Epithelial cell of proximal tubule (primary cell): ENCODE results near the gene CASP2. TPM values are rescaled to one million over a fixed set of nuclear protein-coding genes. Genes with fewer than 3 reads are reported as not detected.

Experiments
- DNase-seq: peaks from one replicate; pipeline ENCODE4 v3.0.0-alpha.2; 2011; ENCODE audit warnings: low read depth
- H3K4me3 ChIP-seq: 2 replicates; pipeline ENCODE4 v1.5.1; 2011; ENCODE audit warnings: low read depth, mild to moderate bottlenecking, low read length
- total RNA-seq: library from RNA; depleted of rRNA; stranded (reverse); fragments of >200 nt; gene quantifications from 2 replicates; pipeline ENCODE4 v1.2.3, GENCODE V29; 2015
- TF ChIP-seq, protein P1 (sequence below): conservative IDR thresholded peaks from 2 replicates; pipeline ENCODE4 v1.5.1; 2012; ENCODE audit warnings: low read depth, mild to moderate bottlenecking, low read length

The CASP2 gene
- total RNA-seq, 1 donor from 2014 or later, result 17.8 TPM

DNA sequence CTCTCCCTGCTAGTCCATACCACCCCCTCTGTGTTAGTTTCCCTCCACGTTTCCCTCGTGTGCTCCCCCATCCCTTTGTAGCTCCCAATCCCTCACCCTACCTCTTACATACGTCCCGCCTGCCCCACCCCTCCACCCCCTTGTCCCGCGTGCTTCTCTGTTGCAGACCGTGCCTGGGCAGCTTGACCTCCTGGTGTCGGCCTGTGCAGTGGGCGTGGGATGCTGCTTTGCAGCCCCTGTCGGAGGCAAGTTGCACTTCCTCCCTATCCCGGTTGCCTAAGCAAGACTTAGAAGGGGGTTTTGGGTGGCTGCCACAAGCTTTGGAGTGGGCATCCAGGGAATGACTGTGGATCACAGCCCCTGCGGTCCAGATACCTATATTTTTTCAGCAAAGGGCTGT lies 35.5 kb downstream of the CASP2 start:
- H3K4me3 ChIP-seq, result no peak overlapping the region
- TF ChIP-seq, protein P1, sequence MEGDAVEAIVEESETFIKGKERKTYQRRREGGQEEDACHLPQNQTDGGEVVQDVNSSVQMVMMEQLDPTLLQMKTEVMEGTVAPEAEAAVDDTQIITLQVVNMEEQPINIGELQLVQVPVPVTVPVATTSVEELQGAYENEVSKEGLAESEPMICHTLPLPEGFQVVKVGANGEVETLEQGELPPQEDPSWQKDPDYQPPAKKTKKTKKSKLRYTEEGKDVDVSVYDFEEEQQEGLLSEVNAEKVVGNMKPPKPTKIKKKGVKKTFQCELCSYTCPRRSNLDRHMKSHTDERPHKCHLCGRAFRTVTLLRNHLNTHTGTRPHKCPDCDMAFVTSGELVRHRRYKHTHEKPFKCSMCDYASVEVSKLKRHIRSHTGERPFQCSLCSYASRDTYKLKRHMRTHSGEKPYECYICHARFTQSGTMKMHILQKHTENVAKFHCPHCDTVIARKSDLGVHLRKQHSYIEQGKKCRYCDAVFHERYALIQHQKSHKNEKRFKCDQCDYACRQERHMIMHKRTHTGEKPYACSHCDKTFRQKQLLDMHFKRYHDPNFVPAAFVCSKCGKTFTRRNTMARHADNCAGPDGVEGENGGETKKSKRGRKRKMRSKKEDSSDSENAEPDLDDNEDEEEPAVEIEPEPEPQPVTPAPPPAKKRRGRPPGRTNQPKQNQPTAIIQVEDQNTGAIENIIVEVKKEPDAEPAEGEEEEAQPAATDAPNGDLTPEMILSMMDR, result no peak
- no peak for DNase-seq

DNA sequence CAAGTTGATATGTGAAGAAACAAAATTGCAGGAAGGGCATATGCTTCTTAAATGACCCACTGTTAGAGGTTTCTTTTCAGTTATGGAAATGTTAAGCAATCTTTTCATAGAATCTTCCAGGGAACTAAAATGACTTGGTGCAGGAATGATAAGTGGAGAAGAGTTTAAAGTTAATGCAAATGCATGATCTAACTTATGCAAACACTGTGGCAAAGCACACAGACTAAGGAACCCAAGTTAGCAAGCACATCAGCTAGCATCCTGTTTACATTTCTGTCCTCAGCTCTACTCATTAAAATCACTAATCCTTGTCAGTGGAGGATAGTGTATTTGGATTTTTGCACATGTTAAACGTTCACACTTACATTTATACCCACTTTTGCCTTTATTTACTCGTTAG lies 37.1 kb downstream of the CASP2 start:
- TF ChIP-seq, protein P1, result no peak
- no peak for DNase-seq
- H3K4me3 ChIP-seq, result no peak overlapping the region

DNA sequence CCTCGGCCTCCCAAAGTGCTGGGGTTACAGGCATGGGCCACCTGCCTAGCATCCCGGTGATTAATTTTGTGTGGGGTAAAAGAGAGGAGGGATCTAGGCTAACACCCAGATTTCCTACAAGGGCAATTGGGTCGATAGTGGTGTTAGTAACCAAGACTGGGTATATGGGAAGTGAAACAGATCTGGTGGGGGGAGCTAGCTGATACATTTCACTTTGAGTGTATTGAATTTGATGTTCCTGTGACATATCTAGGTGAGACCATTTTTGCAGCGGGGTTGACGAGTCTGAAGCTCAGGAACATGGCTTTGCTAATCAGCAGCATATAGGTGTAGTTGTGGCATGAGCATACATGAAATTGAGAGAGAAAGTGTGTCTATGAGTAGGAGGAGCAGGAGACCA lies 39.8 kb downstream of the CASP2 start:
- no peak overlapping the region for H3K4me3 ChIP-seq
- TF ChIP-seq, protein P1, result no peak
- no peak for DNase-seq

DNA sequence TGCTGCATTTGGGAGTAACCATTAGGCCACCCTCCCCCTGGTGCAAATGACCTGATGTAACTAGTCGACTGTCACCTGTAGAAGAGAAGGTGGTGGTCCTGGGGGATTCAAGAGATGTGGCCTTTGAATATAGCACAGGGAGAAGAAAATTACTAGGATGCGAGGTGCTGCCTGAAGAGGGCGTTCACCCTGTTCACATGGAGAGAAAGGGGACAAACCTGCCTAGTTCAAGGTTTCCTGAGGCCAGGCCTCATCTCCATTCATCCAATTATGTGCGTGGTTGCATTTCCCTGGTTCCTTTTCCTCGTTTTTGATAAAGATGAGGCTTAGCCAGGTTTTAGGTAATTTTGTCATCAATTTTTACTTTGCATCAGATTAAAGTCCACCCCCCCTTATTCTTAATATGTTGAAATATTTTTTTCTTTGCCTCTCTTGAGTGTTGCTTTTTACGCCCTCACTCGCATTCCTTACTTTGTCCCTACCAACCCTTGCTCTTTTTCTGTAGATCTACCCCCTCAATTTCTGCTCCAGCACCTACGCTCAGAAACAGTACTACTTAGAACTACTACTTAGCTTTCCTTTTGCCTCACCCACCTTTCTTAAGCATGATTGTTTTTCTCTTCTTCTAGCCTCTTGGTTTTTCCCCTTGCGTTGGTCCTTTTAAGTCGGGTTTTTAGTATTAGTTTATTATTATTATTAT lies 41.5 kb downstream of the CASP2 start:
- no peak for DNase-seq
- TF ChIP-seq, protein P1, result no peak
- H3K4me3 ChIP-seq, result no peak overlapping the region

DNA sequence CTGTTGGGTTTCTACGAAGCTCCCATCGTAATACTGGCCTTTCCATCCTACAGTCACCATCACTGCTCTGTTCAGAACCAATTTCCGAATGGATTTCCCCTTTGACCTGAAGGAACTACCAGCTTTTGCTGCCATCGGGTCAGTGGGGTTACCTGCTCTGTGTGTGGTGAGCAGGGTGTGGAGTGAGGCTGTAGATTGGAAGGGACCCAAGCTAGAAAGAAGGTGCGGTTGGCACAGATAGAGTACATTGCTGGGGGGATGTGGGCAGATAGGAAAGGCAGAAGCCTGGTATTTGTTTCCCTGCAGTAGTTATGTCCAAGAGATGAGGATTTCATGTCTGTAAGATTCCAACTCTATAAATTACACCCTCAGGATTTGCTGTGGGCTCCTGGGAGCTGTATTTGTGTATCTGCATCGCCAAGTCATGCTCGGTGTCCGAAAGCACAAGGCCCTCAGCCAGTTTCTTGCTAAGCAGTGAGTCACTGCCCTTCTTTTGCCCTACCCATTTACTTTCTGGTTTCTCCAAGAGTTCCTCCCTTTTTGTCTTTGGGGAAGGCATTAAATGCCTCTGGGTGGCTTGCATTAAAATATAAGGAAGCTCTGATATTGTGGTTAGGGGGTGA lies 43.1 kb downstream of the CASP2 start:
- no peak overlapping the region for H3K4me3 ChIP-seq
- TF ChIP-seq, protein P1, result no peak
- no peak for DNase-seq

DNA sequence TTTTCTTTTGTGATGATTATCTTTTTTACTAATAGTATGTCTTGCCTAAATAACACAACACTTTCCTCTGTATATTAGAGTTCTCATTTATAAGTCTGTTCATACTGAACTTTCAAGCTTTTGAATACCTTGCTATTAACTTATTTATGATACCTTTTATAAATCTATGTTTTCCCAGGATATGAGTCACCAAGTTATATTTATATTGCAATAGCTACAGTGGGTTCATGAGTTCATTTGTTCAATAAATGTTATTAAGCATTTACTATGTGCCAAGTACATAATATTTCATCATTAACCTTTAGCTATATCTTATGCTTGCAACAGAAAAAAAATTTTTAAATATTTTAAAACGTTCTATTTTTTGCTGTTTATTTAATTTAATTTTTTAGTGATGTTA lies 46.1 kb downstream of the CASP2 start:
- no peak overlapping the region for H3K4me3 ChIP-seq
- DNase-seq, result no peak
- TF ChIP-seq, protein P1, result no peak

DNA sequence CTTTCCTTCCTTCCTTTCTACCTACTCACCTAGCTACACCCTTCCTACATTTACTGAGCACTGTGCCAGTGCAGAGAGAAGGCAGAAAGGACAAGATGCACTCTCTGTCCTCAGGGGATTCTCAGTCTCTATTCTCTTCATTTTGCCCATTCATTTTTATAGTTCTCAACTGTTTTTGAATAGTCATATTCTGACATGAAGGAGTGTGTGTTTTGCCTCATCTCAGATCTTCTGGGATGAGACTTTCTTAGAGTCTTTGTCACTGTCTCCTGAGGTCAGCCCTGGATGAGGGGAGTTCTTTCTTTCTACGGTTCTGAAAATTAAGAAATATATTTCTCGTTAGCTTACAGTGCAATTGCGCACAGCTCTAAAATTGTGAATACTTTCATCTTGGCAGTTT lies 49.1 kb downstream of the CASP2 start:
- DNase-seq, result no peak
- TF ChIP-seq, protein P1, result no peak

More for the DNA sequence above, 49.1 kb downstream of the CASP2 start:
- H3K4me3 ChIP-seq, result no peak overlapping the region
